ENCODE data around the gene YARS1. TPM values are rescaled to one million over a fixed set of nuclear protein-coding genes. Genes with fewer than 3 reads are reported as not detected.

YARS1 gene
- total RNA-seq, 1 donor from 2014 or later = 219 TPM

GRCh38 chr1:32858791-32859190, 41.6 kb upstream of the YARS1 start:
- Histone ChIP-seq H3K4me1 (ENCODE audit: insufficient read depth, low read length) (no peaks in the 10 kb centered on the region), H3K4me3 (ENCODE audit: insufficient read depth, low read depth, low read length) (no peak overlapping the region), H3K36me3 (ENCODE audit: insufficient read depth, low read length) (peaks cover 11% of the 10 kb centered on the region), H2AFZ (ENCODE audit: low read depth, low read length) (no peak overlapping the region), H3K79me2 (ENCODE audit: insufficient read depth, low read length) (no peaks in the 10 kb centered on the region), H3K27me3 (ENCODE audit: insufficient read depth, low read length) (no peaks in the 10 kb centered on the region), H3K4me2 (ENCODE audit: low read length) (no peak overlapping the region), H3K27ac (ENCODE audit: low read depth, low read length) (no peak overlapping the region), H3K9me3 (ENCODE audit: insufficient read depth, low read depth, low read length) (no peaks in the 10 kb centered on the region), H3K9ac (ENCODE audit: low read length) (no peak overlapping the region), H4K20me1 (ENCODE audit: insufficient read depth, low read length) (peaks cover 4% of the 10 kb centered on the region)
- Mint-ChIP-seq H3K4me3 (ENCODE audit: unreplicated experiment) (no peak overlapping the region), H3K4me1 (ENCODE audit: low read depth, unreplicated experiment) (peaks cover 7% of the 10 kb centered on the region), H3K27ac (ENCODE audit: unreplicated experiment) (no peak overlapping the region), H3K36me3 (ENCODE audit: low read depth, unreplicated experiment) (peaks cover 13% of the 10 kb centered on the region), H3K27me3 (ENCODE audit: low read depth, unreplicated experiment) (no peaks in the 10 kb centered on the region), H3K9me3 (ENCODE audit: unreplicated experiment) (no peaks in the 10 kb centered on the region)
- DNase-seq (ENCODE audit: low read depth) = no peak
- no peak for FAIRE-seq
- TF ChIP-seq EZH2 (IDR thresholded peaks at IDR 0.05; ENCODE audit: insufficient read depth, low read length) = no peak
- TF ChIP-seq CTCF (IDR thresholded peaks at IDR 0.05; ENCODE audit: insufficient read depth, low read depth, low read length) = no peak

GRCh38 chr1:32858136-32858535, 41.0 kb upstream of the YARS1 start:
- Histone ChIP-seq H3K4me1 (ENCODE audit: insufficient read depth, low read length) (no peaks in the 10 kb centered on the region), H4K20me1 (ENCODE audit: insufficient read depth, low read length) (peaks cover 4% of the 10 kb centered on the region), H3K36me3 (ENCODE audit: insufficient read depth, low read length) (peaks cover 11% of the 10 kb centered on the region), H3K9ac (ENCODE audit: low read length) (no peak overlapping the region), H3K27ac (ENCODE audit: low read depth, low read length) (no peak overlapping the region), H3K27me3 (ENCODE audit: insufficient read depth, low read length) (no peaks in the 10 kb centered on the region), H2AFZ (ENCODE audit: low read depth, low read length) (no peak overlapping the region), H3K4me2 (ENCODE audit: low read length) (no peak overlapping the region), H3K4me3 (ENCODE audit: insufficient read depth, low read depth, low read length) (no peak overlapping the region), H3K79me2 (ENCODE audit: insufficient read depth, low read length) (no peaks in the 10 kb centered on the region), H3K9me3 (ENCODE audit: insufficient read depth, low read depth, low read length) (no peaks in the 10 kb centered on the region)
- H3K9me3 Mint-ChIP-seq (ENCODE audit: unreplicated experiment) = no peaks in the 10 kb centered on the region
- no peak overlapping the region for H3K27ac Mint-ChIP-seq (ENCODE audit: unreplicated experiment)
- no peak overlapping the region for H3K4me3 Mint-ChIP-seq (ENCODE audit: unreplicated experiment)
- TF ChIP-seq EZH2 (IDR thresholded peaks at IDR 0.05; ENCODE audit: insufficient read depth, low read length) (no peak), CTCF (IDR thresholded peaks at IDR 0.05; ENCODE audit: insufficient read depth, low read depth, low read length) (no peak)
- no peak for FAIRE-seq
- H3K27me3 Mint-ChIP-seq (ENCODE audit: low read depth, unreplicated experiment) = no peaks in the 10 kb centered on the region
- peaks cover 7% of the 10 kb centered on the region for H3K4me1 Mint-ChIP-seq (ENCODE audit: low read depth, unreplicated experiment)
- peaks cover 13% of the 10 kb centered on the region for H3K36me3 Mint-ChIP-seq (ENCODE audit: low read depth, unreplicated experiment)
- no peak for DNase-seq (ENCODE audit: low read depth)

- Histone ChIP-seq H3K27ac (ENCODE audit: low read depth, low read length) (no peak overlapping the region), H3K9me3 (ENCODE audit: insufficient read depth, low read depth, low read length) (no peaks in the 10 kb centered on the region), H3K4me1 (ENCODE audit: insufficient read depth, low read length) (no peaks in the 10 kb centered on the region), H3K4me2 (ENCODE audit: low read length) (no peak overlapping the region), H3K27me3 (ENCODE audit: insufficient read depth, low read length) (no peaks in the 10 kb centered on the region), H3K9ac (ENCODE audit: low read length) (no peak overlapping the region), H4K20me1 (ENCODE audit: insufficient read depth, low read length) (peaks cover 4% of the 10 kb centered on the region), H3K36me3 (ENCODE audit: insufficient read depth, low read length) (peaks cover 14% of the 10 kb centered on the region), H3K4me3 (ENCODE audit: insufficient read depth, low read depth, low read length) (no peak overlapping the region), H3K79me2 (ENCODE audit: insufficient read depth, low read length) (no peaks in the 10 kb centered on the region), H2AFZ (ENCODE audit: low read depth, low read length) (no peak overlapping the region)
- H3K36me3 Mint-ChIP-seq (ENCODE audit: low read depth, unreplicated experiment) = peaks cover 10% of the 10 kb centered on the region
- no peak overlapping the region for H3K4me3 Mint-ChIP-seq (ENCODE audit: unreplicated experiment)
- no peak overlapping the region for H3K27ac Mint-ChIP-seq (ENCODE audit: unreplicated experiment)
- FAIRE-seq (no peak), DNase-seq (ENCODE audit: low read depth) (no peak)
- no peaks in the 10 kb centered on the region for H3K9me3 Mint-ChIP-seq (ENCODE audit: unreplicated experiment)
- no peaks in the 10 kb centered on the region for H3K4me1 Mint-ChIP-seq (ENCODE audit: low read depth, unreplicated experiment)
- H3K27me3 Mint-ChIP-seq (ENCODE audit: low read depth, unreplicated experiment) = no peaks in the 10 kb centered on the region
- TF ChIP-seq EZH2 (IDR thresholded peaks at IDR 0.05; ENCODE audit: insufficient read depth, low read length) (no peak), CTCF (IDR thresholded peaks at IDR 0.05; ENCODE audit: insufficient read depth, low read depth, low read length) (no peak)
Observed at GRCh38 chr1:32855861-32856617, 38.9 kb upstream of the YARS1 start.

Measured in astrocyte (in vitro differentiated cells and primary cell).